H9 (cell line): ENCODE data around the gene MRPL36. TPM values are rescaled to one million over a fixed set of nuclear protein-coding genes. Genes with fewer than 3 reads are reported as not detected.

Source experiments
- DNase-seq: peaks from one replicate; pipeline ENCODE4 v3.0.0-alpha.2; 2017
- H2AFZ ChIP-seq: one replicate; pipeline ENCODE4 v1.6.1; 2013; ENCODE audit warnings: mild to moderate bottlenecking, low read length, control low read depth, moderate library complexity
- H2AK5ac ChIP-seq: 2 replicates; pipeline ENCODE4 v1.6.1; 2013; ENCODE audit warnings: low read length, control low read depth, mixed read lengths; ENCODE audit not compliant: insufficient read length
- H2BK120ac ChIP-seq: one replicate; pipeline ENCODE4 v1.6.1; 2013; ENCODE audit warnings: low read depth, mild to moderate bottlenecking, low read length, control low read depth, inconsistent platforms; ENCODE audit not compliant: poor library complexity, severe bottlenecking
- H2BK12ac ChIP-seq: 2 replicates; pipeline ENCODE4 v1.6.1; 2013; ENCODE audit warnings: low read length, control low read depth, mixed read lengths, low read depth; ENCODE audit not compliant: insufficient read length
- H2BK15ac ChIP-seq: 2 replicates; pipeline ENCODE4 v1.6.1; 2013; ENCODE audit warnings: low read depth, low read length, control low read depth
- H2BK20ac ChIP-seq: one replicate; pipeline ENCODE4 v1.6.1; 2013; ENCODE audit warnings: low read depth, mild to moderate bottlenecking, low read length, control low read depth, inconsistent platforms; ENCODE audit not compliant: poor library complexity, severe bottlenecking
- H2BK5ac ChIP-seq: 2 replicates; pipeline ENCODE4 v1.6.1; 2013; ENCODE audit warnings: low read length, control low read depth, mixed read lengths; ENCODE audit not compliant: insufficient read length
- H3K14ac ChIP-seq: 2 replicates; pipeline ENCODE4 v1.6.1; 2013; ENCODE audit warnings: low read length, control low read depth; ENCODE audit not compliant: insufficient read depth
- H3K18ac ChIP-seq: 2 replicates; pipeline ENCODE4 v1.6.1; 2013; ENCODE audit warnings: low read depth, mild to moderate bottlenecking, mixed read lengths, low read length, control low read depth; ENCODE audit not compliant: insufficient read length
- H3K23ac ChIP-seq: 2 replicates; pipeline ENCODE4 v1.6.1; 2013; ENCODE audit warnings: low read length, control low read depth, mixed read lengths, low read depth; ENCODE audit not compliant: insufficient read length
- H3K23me2 ChIP-seq: 2 replicates; pipeline ENCODE4 v1.6.1; 2013; ENCODE audit warnings: low read depth, mild to moderate bottlenecking, mixed read lengths, low read length, control low read depth; ENCODE audit not compliant: insufficient read length, poor library complexity, severe bottlenecking
- H3K27ac ChIP-seq: 2 replicates; pipeline ENCODE4 v1.5.1; 2013; ENCODE audit warnings: low read length, control low read depth, mixed read lengths, low read depth; ENCODE audit not compliant: insufficient read length
- H3K27me3 ChIP-seq: 2 replicates; pipeline ENCODE4 v1.6.1; 2013; ENCODE audit warnings: low read length, control low read depth, inconsistent platforms; ENCODE audit not compliant: insufficient read depth
- H3K4ac ChIP-seq: 2 replicates; pipeline ENCODE4 v1.6.1; 2013; ENCODE audit warnings: low read depth, mild to moderate bottlenecking, control low read depth, inconsistent platforms, low read length, moderate library complexity
- H3K4me1 ChIP-seq: 2 replicates; pipeline ENCODE4 v1.6.1; 2013; ENCODE audit warnings: low read length, control low read depth, inconsistent platforms; ENCODE audit not compliant: insufficient read depth
- H3K4me2 ChIP-seq: 2 replicates; pipeline ENCODE4 v1.6.1; 2013; ENCODE audit warnings: low read length, control low read depth, mixed read lengths; ENCODE audit not compliant: insufficient read length, insufficient read depth
- H3K56ac ChIP-seq: 2 replicates; pipeline ENCODE4 v1.6.1; 2013; ENCODE audit warnings: low read depth, mild to moderate bottlenecking, mixed read lengths, low read length, control low read depth; ENCODE audit not compliant: insufficient read length
- H3K79me1 ChIP-seq: 2 replicates; pipeline ENCODE4 v1.6.1; 2013; ENCODE audit warnings: low read depth, mild to moderate bottlenecking, moderate library complexity, low read length, control low read depth, inconsistent platforms; ENCODE audit not compliant: insufficient read depth, poor library complexity, severe bottlenecking
- H3K79me2 ChIP-seq: 2 replicates; pipeline ENCODE4 v1.6.1; 2013; ENCODE audit warnings: low read length, control low read depth, inconsistent platforms; ENCODE audit not compliant: insufficient read depth
- H3K9ac ChIP-seq: 2 replicates; pipeline ENCODE4 v1.6.1; 2013; ENCODE audit warnings: low read length, control low read depth, mixed read lengths; ENCODE audit not compliant: insufficient read length; ENCODE audit errors: extremely low read depth
- H3K9me3 ChIP-seq: one replicate; pipeline ENCODE4 v1.6.1; 2013; ENCODE audit warnings: low read depth, low read length, inconsistent platforms; ENCODE audit not compliant: control insufficient read depth
- H3T11ph ChIP-seq: one replicate; pipeline ENCODE4 v1.6.1; 2013; ENCODE audit warnings: mild to moderate bottlenecking, low read length, control low read depth, inconsistent platforms
- H4K20me1 ChIP-seq: one replicate; pipeline ENCODE4 v1.6.1; 2013; ENCODE audit not compliant: control insufficient read depth, insufficient read length, insufficient read depth
- H4K5ac ChIP-seq: 2 replicates; pipeline ENCODE4 v1.6.1; 2013; ENCODE audit warnings: low read depth, mild to moderate bottlenecking, mixed read lengths, low read length, control low read depth; ENCODE audit not compliant: insufficient read length
- H4K8ac ChIP-seq: replicated peaks from 2 replicates; pipeline ENCODE4 v1.6.1; 2013; ENCODE audit warnings: low read length, control low read depth, mixed read lengths, low read depth; ENCODE audit not compliant: insufficient read length
- H4K91ac ChIP-seq: 2 replicates; pipeline ENCODE4 v1.6.1; 2013; ENCODE audit warnings: low read depth, mild to moderate bottlenecking, moderate library complexity, mixed read lengths, low read length, control low read depth; ENCODE audit not compliant: insufficient read length
- H3K27ac Mint-ChIP-seq, 3 experiments: 2 replicates in 2 of 3; 3 replicates in 1 of 3; pipeline ENCODE4 v1.8.0; 2020 to 2021; ENCODE audit warnings: mixed read lengths in 3 of 3, mild to moderate bottlenecking in 1 of 3, moderate library complexity in 1 of 3
- H3K27me3 Mint-ChIP-seq: 2 replicates; pipeline ENCODE4 v1.8.0; 2021; ENCODE audit warnings: low read depth, mild to moderate bottlenecking, moderate library complexity, mixed read lengths
- H3K36me3 Mint-ChIP-seq, 3 experiments: 2 replicates in 2 of 3; 3 replicates in 1 of 3; pipeline ENCODE4 v1.8.0; 2020 to 2021; ENCODE audit warnings: low read depth in 3 of 3, mixed read lengths in 3 of 3; ENCODE audit not compliant: insufficient read depth in 1 of 3
- H3K4me1 Mint-ChIP-seq, 2 experiments: 2 replicates each; pipeline ENCODE4 v1.8.0; 2020; ENCODE audit warnings: mixed read lengths in 2 of 2
- H3K4me3 Mint-ChIP-seq, 2 experiments: 2 replicates in 1 of 2; 3 replicates in 1 of 2; pipeline ENCODE4 v1.8.0; 2020 to 2021; ENCODE audit warnings: mild to moderate bottlenecking in 2 of 2, mixed read lengths in 2 of 2, moderate library complexity in 1 of 2
- H3K9me3 Mint-ChIP-seq, 2 experiments: 2 replicates in 1 of 2; 3 replicates in 1 of 2; pipeline ENCODE4 v1.8.0; 2020; ENCODE audit warnings: mild to moderate bottlenecking in 2 of 2, mixed read lengths in 2 of 2, moderate library complexity in 1 of 2
- WGBS: extraction: QIAGEN DNeasy Blood & Tissue Kit; methylation state at CpG from one replicate; pipeline ENCODE4 v1.1.7; 2013; ENCODE audit warnings: missing lambda C conversion rate, low lambda C conversion rate, mixed read lengths; ENCODE audit not compliant: insufficient read length; ENCODE audit errors: extremely low coverage; 5-methylcytosine and 5-hydroxymethylcytosine counted together
- total RNA-seq: library from RNA; stranded (reverse); gene quantifications from 2 replicates; pipeline ENCODE4 v1.2.1, GENCODE V29; 2021
- TF ChIP-seq, protein P1 (sequence below): fragments of 200-600 bp; sonication (generic); conservative IDR thresholded peaks from 3 replicates; pipeline ENCODE4 v1.8.0; 2021; ENCODE audit warnings: antibody characterized with exemption, mild to moderate bottlenecking

The MRPL36 gene
- total RNA-seq, 1 experiment from 2014 or later: 67.3 TPM

GRCh38 chr5:1763548-1763911, 36.1 kb downstream of the MRPL36 start:
- TF ChIP-seq, protein P1, sequence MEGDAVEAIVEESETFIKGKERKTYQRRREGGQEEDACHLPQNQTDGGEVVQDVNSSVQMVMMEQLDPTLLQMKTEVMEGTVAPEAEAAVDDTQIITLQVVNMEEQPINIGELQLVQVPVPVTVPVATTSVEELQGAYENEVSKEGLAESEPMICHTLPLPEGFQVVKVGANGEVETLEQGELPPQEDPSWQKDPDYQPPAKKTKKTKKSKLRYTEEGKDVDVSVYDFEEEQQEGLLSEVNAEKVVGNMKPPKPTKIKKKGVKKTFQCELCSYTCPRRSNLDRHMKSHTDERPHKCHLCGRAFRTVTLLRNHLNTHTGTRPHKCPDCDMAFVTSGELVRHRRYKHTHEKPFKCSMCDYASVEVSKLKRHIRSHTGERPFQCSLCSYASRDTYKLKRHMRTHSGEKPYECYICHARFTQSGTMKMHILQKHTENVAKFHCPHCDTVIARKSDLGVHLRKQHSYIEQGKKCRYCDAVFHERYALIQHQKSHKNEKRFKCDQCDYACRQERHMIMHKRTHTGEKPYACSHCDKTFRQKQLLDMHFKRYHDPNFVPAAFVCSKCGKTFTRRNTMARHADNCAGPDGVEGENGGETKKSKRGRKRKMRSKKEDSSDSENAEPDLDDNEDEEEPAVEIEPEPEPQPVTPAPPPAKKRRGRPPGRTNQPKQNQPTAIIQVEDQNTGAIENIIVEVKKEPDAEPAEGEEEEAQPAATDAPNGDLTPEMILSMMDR: peak; percentile 82
- H3K27ac ChIP-seq: no peak overlapping the region
- Mint-ChIP-seq H3K9me3 (peaks cover 4 to 5% of the 10 kb centered on the region in 2 experiments), H3K27me3 (peaks cover 10% of the 10 kb centered on the region), H3K4me1 (peaks cover 7 to 13% of the 10 kb centered on the region in 2 experiments; a peak in 3 of 4 replicates), H3K27ac (no peak overlapping the region), H3K4me3 (no peak overlapping the region), H3K36me3 (peaks cover 1 to 5% (median 4%) of the 10 kb centered on the region in 3 experiments; a peak in 4 of 7 replicates)
- no peak overlapping the region for H2BK120ac ChIP-seq
- H3K18ac ChIP-seq: no peak overlapping the region
- no peak overlapping the region for H2AFZ ChIP-seq
- H3K4me2 ChIP-seq: no peak overlapping the region
- H3K79me1 ChIP-seq: no peaks in the 10 kb centered on the region
- H2AK5ac ChIP-seq: no peak overlapping the region
- H3K4me1 ChIP-seq: no peaks in the 10 kb centered on the region; the same call in 1 of the 2 replicates
- H3K4ac ChIP-seq: no peak overlapping the region
- no peaks in the 10 kb centered on the region for H3K23me2 ChIP-seq
- H4K91ac ChIP-seq: no peak overlapping the region
- no peak overlapping the region for H4K5ac ChIP-seq
- no peak overlapping the region for H3T11ph ChIP-seq
- H3K27me3 ChIP-seq: no peaks in the 10 kb centered on the region; the same call in 1 of the 2 replicates
- no peak overlapping the region for H3K23ac ChIP-seq
- H3K9ac ChIP-seq: no peak overlapping the region
- no peaks in the 10 kb centered on the region for H4K20me1 ChIP-seq
- H3K9me3 ChIP-seq: no peaks in the 10 kb centered on the region
- no peaks in the 10 kb centered on the region for H3K79me2 ChIP-seq
- no peak overlapping the region for H2BK12ac ChIP-seq
- peak; percentile 59 for DNase-seq
- H2BK5ac ChIP-seq: no peak overlapping the region
- WGBS: no CpG with 5 or more reads among the region's 15 CpGs
- H2BK15ac ChIP-seq: no peak overlapping the region
- no peak overlapping the region for H2BK20ac ChIP-seq
- H3K56ac ChIP-seq: no peak overlapping the region
- H3K14ac ChIP-seq: no peak overlapping the region
- H4K8ac ChIP-seq: no peak overlapping the region
